Nephron (organoid): ENCODE measurements around the gene THBS4.
A peak's percentile ranks its signal among the peaks of the same experiment; 100 is the strongest.

Experiments used
- H3K27ac Mint-ChIP-seq, 3 experiments: 2 replicates each; pipeline ENCODE4 v1.8.0; 2020; ENCODE audit warnings: mixed read lengths in 3 of 3, mild to moderate bottlenecking in 2 of 3, moderate library complexity in 1 of 3
- H3K27me3 Mint-ChIP-seq: 2 replicates; pipeline ENCODE4 v1.8.0; 2021; ENCODE audit warnings: low read depth, mild to moderate bottlenecking, moderate library complexity, mixed read lengths
- H3K36me3 Mint-ChIP-seq: 2 replicates; pipeline ENCODE4 v1.8.0; 2020; ENCODE audit warnings: low read depth, mixed read lengths
- H3K4me1 Mint-ChIP-seq: 2 replicates; pipeline ENCODE4 v1.8.0; 2020; ENCODE audit warnings: mixed read lengths
- H3K4me3 Mint-ChIP-seq, 3 experiments: 2 replicates each; pipeline ENCODE4 v1.8.0; 2020; ENCODE audit warnings: mild to moderate bottlenecking in 3 of 3, mixed read lengths in 3 of 3, moderate library complexity in 2 of 3
- H3K9me3 Mint-ChIP-seq: 2 replicates; pipeline ENCODE4 v1.8.0; 2020; ENCODE audit warnings: mixed read lengths
- TF ChIP-seq, protein P1 (sequence below), 3 experiments: fragments of 200-600 bp; sonication (generic); IDR thresholded peaks; one replicate each; pipeline ENCODE4 v1.5.0; 2021; ENCODE audit warnings: antibody characterized with exemption in 3 of 3; ENCODE audit not compliant: unreplicated experiment in 3 of 3

Gene THBS4

DNA sequence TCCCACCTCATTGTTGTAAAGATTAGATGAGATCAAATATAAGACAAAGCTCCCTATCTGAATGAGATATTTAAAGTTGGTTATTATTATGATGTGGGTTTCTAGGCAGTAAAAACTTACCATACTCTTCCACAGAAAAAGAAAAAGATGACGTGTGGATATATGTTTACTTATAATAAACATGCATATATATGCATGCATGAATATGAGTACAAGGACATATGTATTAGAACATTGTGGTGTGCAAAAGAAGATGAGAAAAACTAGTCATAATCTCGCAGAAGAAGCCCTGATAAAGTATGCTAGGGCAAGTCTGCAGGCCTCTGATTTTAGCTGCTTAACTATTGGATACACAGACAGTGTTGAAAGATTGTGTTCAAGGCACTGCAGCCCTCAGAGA is 10.1 kb upstream of the THBS4 start:
- H3K4me3 Mint-ChIP-seq: no peak overlapping the region

DNA sequence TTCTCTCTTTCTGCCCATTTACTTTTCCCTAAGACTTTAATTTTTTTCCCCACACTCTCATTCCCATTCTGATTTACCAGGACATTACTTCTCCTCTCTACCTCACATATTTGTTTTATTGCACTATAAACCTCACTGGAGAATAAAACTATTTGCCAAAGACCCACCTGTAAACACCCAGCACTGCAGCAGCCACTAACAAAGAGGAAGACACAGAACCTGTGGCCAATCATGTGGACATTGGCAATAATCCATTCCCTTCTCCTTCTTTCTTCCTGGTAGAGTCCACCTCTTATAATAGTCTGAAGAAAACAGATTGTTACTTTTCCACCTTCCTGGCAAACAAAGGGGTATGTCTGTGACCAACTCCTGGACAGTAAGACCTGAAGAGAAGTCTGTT is 8.3 kb upstream of the THBS4 start:
- TF ChIP-seq, protein P1, sequence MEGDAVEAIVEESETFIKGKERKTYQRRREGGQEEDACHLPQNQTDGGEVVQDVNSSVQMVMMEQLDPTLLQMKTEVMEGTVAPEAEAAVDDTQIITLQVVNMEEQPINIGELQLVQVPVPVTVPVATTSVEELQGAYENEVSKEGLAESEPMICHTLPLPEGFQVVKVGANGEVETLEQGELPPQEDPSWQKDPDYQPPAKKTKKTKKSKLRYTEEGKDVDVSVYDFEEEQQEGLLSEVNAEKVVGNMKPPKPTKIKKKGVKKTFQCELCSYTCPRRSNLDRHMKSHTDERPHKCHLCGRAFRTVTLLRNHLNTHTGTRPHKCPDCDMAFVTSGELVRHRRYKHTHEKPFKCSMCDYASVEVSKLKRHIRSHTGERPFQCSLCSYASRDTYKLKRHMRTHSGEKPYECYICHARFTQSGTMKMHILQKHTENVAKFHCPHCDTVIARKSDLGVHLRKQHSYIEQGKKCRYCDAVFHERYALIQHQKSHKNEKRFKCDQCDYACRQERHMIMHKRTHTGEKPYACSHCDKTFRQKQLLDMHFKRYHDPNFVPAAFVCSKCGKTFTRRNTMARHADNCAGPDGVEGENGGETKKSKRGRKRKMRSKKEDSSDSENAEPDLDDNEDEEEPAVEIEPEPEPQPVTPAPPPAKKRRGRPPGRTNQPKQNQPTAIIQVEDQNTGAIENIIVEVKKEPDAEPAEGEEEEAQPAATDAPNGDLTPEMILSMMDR (IDR thresholded peaks at IDR 0.05; ENCODE audit: unreplicated experiment in 3 of 3): no peak
- Mint-ChIP-seq H3K4me3 (no peak overlapping the region), H3K9me3 (no peaks in the 10 kb centered on the region), H3K27me3 (peaks cover 9% of the 10 kb centered on the region), H3K4me1 (no peaks in the 10 kb centered on the region), H3K36me3 (no peaks in the 10 kb centered on the region), H3K27ac (no peak overlapping the region)

More for the DNA sequence above, 10.1 kb upstream of the THBS4 start:
- Mint-ChIP-seq H3K4me1 (no peaks in the 10 kb centered on the region), H3K9me3 (no peaks in the 10 kb centered on the region), H3K36me3 (no peaks in the 10 kb centered on the region), H3K27me3 (peaks cover 4% of the 10 kb centered on the region), H3K27ac (no peak overlapping the region)
- TF ChIP-seq, protein P1 (IDR thresholded peaks at IDR 0.05; ENCODE audit: unreplicated experiment in 3 of 3): no peak

GRCh38 chr5:80031109-80031508 is 4.0 kb upstream of the THBS4 start:
- Mint-ChIP-seq H3K27me3 (peaks cover 44% of the 10 kb centered on the region), H3K4me3 (no peak overlapping the region), H3K4me1 (no peaks in the 10 kb centered on the region), H3K27ac (no peak overlapping the region), H3K36me3 (no peaks in the 10 kb centered on the region), H3K9me3 (no peaks in the 10 kb centered on the region)
- TF ChIP-seq, protein P1 (IDR thresholded peaks at IDR 0.05; ENCODE audit: unreplicated experiment in 3 of 3): no peak

- Mint-ChIP-seq H3K4me3 (no peak overlapping the region), H3K4me1 (no peaks in the 10 kb centered on the region), H3K27ac (no peak overlapping the region), H3K36me3 (no peaks in the 10 kb centered on the region), H3K27me3 (peaks cover 59% of the 10 kb centered on the region), H3K9me3 (no peaks in the 10 kb centered on the region)
- TF ChIP-seq, protein P1 (IDR thresholded peaks at IDR 0.05; ENCODE audit: unreplicated experiment in 3 of 3): no peak
Measured at GRCh38 chr5:80033513-80033912, 1.6 kb upstream of the THBS4 start.

- TF ChIP-seq, protein P1 (IDR thresholded peaks at IDR 0.05; ENCODE audit: unreplicated experiment in 3 of 3): no peak
- H3K27me3 Mint-ChIP-seq: peaks cover 59% of the 10 kb centered on the region
- no peaks in the 10 kb centered on the region for H3K4me1 Mint-ChIP-seq
- no peak overlapping the region for H3K27ac Mint-ChIP-seq
- H3K36me3 Mint-ChIP-seq: no peaks in the 10 kb centered on the region
- H3K4me3 Mint-ChIP-seq: peak overlapping the region; percentile 78 to 82 (median 78)
- H3K9me3 Mint-ChIP-seq: no peaks in the 10 kb centered on the region
Measured at GRCh38 chr5:80034559-80034958, 589 bp upstream of the THBS4 start.

- Mint-ChIP-seq H3K9me3 (no peaks in the 10 kb centered on the region), H3K4me1 (no peaks in the 10 kb centered on the region), H3K36me3 (no peaks in the 10 kb centered on the region), H3K27ac (no peak overlapping the region), H3K27me3 (peaks cover 64% of the 10 kb centered on the region), H3K4me3 (peak overlapping the region; percentile 66 to 79 (median 78))
- TF ChIP-seq, protein P1 (IDR thresholded peaks at IDR 0.05; ENCODE audit: unreplicated experiment in 3 of 3): no peak
Measured at GRCh38 chr5:80035839-80036238, 691 bp downstream of the THBS4 start.
